T-helper 1 cell treated with Interleukin-12 subunit alpha and Interleukin-12 subunit beta and Interleukin-4 antibody, amounts not matched to agents 30 ng/mL and 1 ng/mL, for 36 hours (primary cell): ENCODE measurements around the gene EPHA6. TPM values are rescaled to one million over a fixed set of nuclear protein-coding genes. Genes with fewer than 3 reads are reported as not detected.

Experiments used
- intact Hi-C: fragments of 100-400 bp; cut with micrococcal nuclease; formaldehyde crosslinking; loops from one replicate; pipeline ENCODE4 v1.15.1; 2024
- total RNA-seq: library from RNA; stranded (reverse); gene quantifications from 2 replicates; pipeline ENCODE4 v1.2.3, GENCODE V29; 2022

Gene EPHA6
- not detected in 2 replicates for total RNA-seq

GRCh38 chr3:96813820-96814650, at the start of gene EPHA6:
Gene EPHA6, plus strand, starts transcription at chr3:96814594.
- intact Hi-C loops: loop anchor here (2.0 kb wide), 2 partner anchors 791 to 1951 kb away; no protein-coding TSS in a partner anchor

- intact Hi-C loops: no loop called here
Observed at GRCh38 chr3:96776818-96777217, 37.6 kb upstream of the EPHA6 start.

GRCh38 chr3:96779810-96780209, 34.6 kb upstream of the EPHA6 start:
- intact Hi-C loops: no loop called here

- intact Hi-C loops: no loop called here
Observed at GRCh38 chr3:96796101-96796500, 18.3 kb upstream of the EPHA6 start.

GRCh38 chr3:96803870-96804269, 10.5 kb upstream of the EPHA6 start:
- intact Hi-C loops: no loop called here

GRCh38 chr3:96806341-96806740, 8.1 kb upstream of the EPHA6 start:
- intact Hi-C loops: no loop called here

GRCh38 chr3:96813134-96813819, 1.1 kb upstream of the EPHA6 start:
- intact Hi-C loops: loop anchor here (2.0 kb wide), 1 partner anchor 790 kb away; no protein-coding TSS in a partner anchor

GRCh38 chr3:96814651-96815567, 515 bp downstream of the EPHA6 start:
- intact Hi-C loops: loop anchor here (2.0 kb wide), 1 partner anchor 1952 kb away; no protein-coding TSS in a partner anchor

GRCh38 chr3:96831175-96831574, 16.8 kb downstream of the EPHA6 start:
- intact Hi-C loops: no loop called here

GRCh38 chr3:96833301-96833700, 18.9 kb downstream of the EPHA6 start:
- intact Hi-C loops: no loop called here

- intact Hi-C loops: no loop called here
Observed at GRCh38 chr3:96836153-96836915, 21.9 kb downstream of the EPHA6 start.

- intact Hi-C loops: no loop called here
Observed at GRCh38 chr3:96843505-96844203, 29.3 kb downstream of the EPHA6 start.

- intact Hi-C loops: no loop called here
Observed at GRCh38 chr3:96844204-96844514, 29.8 kb downstream of the EPHA6 start.

- intact Hi-C loops: no loop called here
Observed at GRCh38 chr3:96852849-96853248, 38.5 kb downstream of the EPHA6 start.

- intact Hi-C loops: loop anchor here (5.0 kb wide), 1 partner anchor 796 kb away; no protein-coding TSS in a partner anchor
Observed at GRCh38 chr3:96860882-96861281, 46.5 kb downstream of the EPHA6 start.

- intact Hi-C loops: loop anchor here (1.0 to 5.0 kb wide), 3 partner anchors 794 to 1160 kb away; no protein-coding TSS in a partner anchor
Observed at GRCh38 chr3:96863129-96863740, 48.8 kb downstream of the EPHA6 start.

GRCh38 chr3:96865605-96866004, 51.2 kb downstream of the EPHA6 start:
- intact Hi-C loops: no loop called here

- intact Hi-C loops: no loop called here
Observed at GRCh38 chr3:96869316-96869715, 54.9 kb downstream of the EPHA6 start.

GRCh38 chr3:96877510-96877909, 63.1 kb downstream of the EPHA6 start:
- intact Hi-C loops: no loop called here

- intact Hi-C loops: no loop called here
Observed at GRCh38 chr3:96900031-96900430, 85.6 kb downstream of the EPHA6 start.
